Measurements from ENCODE around the gene C10orf62.

C10orf62 gene

DNA sequence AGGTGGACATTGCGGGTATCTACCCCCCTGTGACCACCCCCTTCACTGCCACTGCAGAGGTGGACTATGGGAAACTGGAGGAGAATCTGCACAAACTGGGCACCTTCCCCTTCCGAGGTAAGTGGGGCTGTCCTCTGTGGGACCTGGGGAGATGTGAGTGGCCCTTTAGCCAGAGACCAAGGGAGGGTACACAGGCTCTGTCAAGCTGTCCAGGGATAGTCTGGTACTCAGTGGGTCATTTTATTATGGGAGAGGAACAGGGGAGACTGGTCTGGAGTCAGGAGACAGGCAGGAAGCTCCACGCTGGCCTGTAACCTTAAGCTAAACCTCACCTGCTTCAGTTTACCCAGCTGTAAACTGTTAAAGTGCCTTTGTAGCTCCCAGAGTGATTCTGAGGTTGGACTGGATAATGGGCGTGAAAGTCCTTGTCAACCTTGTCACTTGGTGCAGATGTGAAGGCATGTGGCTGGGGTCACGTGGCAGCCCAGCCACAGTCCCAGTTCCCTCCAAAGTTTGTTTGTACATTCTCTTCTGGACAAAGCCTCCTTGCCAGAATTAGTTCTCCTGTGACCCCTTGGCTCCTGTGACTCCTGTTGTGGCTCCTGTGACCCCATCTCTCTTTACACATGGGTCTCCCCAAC, 4.6 kb upstream of the C10orf62 start:
- TF ChIP-seq SPI1 (IDR thresholded peaks at IDR 0.05; ENCODE audit: low read depth, low read length) = no peak
- no peak for TF ChIP-seq PAX5 (IDR thresholded peaks at IDR 0.05; ENCODE audit: insufficient read depth, low read length, severe bottlenecking)
- TF ChIP-seq POU2F2 (IDR thresholded peaks at IDR 0.05; ENCODE audit: low read depth, low read length) = no peak
- no peak for TF ChIP-seq POLR2A (IDR thresholded peaks at IDR 0.05; ENCODE audit: low read depth, low read length)
- no peak for TF ChIP-seq POLR2AphosphoS5 (IDR thresholded peaks at IDR 0.05; ENCODE audit: low read depth, low read length)
- no peak for TF ChIP-seq TAF1 (IDR thresholded peaks at IDR 0.05; ENCODE audit: low read depth, low read length)
- DNase-seq (ENCODE audit: insufficient read length, low spot score) = no peak
- no peak for FAIRE-seq

DNA sequence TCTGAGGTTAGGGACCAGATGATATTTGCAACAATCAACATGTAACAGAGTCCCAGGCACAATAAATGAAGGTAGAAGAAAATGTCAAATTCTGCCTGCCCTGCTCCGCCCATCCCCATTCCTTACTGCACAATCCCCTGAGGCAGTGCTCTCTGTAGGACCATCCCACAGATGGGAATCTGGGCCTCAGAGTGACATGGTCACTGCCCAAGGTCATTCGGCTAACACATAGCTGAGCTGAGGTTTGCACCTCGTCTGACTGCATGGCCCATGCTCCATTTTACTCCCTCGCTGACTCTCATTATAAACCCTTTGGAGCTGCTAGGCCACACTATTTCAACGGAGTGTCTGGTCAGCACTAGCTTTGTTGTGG, 4.1 kb upstream of the C10orf62 start:
- TF ChIP-seq SPI1 (IDR thresholded peaks at IDR 0.05; ENCODE audit: low read depth, low read length) (no peak), POU2F2 (IDR thresholded peaks at IDR 0.05; ENCODE audit: low read depth, low read length) (no peak), PAX5 (IDR thresholded peaks at IDR 0.05; ENCODE audit: insufficient read depth, low read length, severe bottlenecking) (no peak), TAF1 (IDR thresholded peaks at IDR 0.05; ENCODE audit: low read depth, low read length) (no peak), POLR2AphosphoS5 (IDR thresholded peaks at IDR 0.05; ENCODE audit: low read depth, low read length) (no peak), POLR2A (IDR thresholded peaks at IDR 0.05; ENCODE audit: low read depth, low read length) (no peak)
- DNase-seq (ENCODE audit: insufficient read length, low spot score) (no peak), FAIRE-seq (no peak)

DNA sequence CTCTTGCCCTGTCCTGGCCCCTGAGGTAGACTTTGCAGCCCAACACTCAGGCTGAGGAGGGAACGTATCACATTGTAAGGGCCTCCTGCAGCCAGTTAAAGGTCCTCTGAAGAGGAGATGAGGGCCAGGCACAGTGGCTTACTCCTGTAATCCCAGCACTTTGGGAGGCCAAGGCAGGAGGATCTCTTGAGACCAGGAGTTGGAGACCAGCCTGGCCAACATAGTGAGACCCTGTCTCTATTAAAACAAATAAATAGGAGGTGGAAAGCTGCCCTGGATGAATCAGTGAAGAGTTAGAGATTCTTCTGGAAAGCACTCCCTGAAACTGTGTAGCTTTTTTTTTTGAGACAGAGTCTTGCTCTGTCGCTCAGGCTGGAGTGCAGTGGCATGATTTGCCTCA, 2.3 kb upstream of the C10orf62 start:
- no peak for DNase-seq (ENCODE audit: insufficient read length, low spot score)
- no peak for FAIRE-seq
- TF ChIP-seq POU2F2 (IDR thresholded peaks at IDR 0.05; ENCODE audit: low read depth, low read length) (no peak), POLR2A (IDR thresholded peaks at IDR 0.05; ENCODE audit: low read depth, low read length) (no peak), TAF1 (IDR thresholded peaks at IDR 0.05; ENCODE audit: low read depth, low read length) (no peak), SPI1 (IDR thresholded peaks at IDR 0.05; ENCODE audit: low read depth, low read length) (no peak), POLR2AphosphoS5 (IDR thresholded peaks at IDR 0.05; ENCODE audit: low read depth, low read length) (no peak), PAX5 (IDR thresholded peaks at IDR 0.05; ENCODE audit: insufficient read depth, low read length, severe bottlenecking) (no peak)

DNA sequence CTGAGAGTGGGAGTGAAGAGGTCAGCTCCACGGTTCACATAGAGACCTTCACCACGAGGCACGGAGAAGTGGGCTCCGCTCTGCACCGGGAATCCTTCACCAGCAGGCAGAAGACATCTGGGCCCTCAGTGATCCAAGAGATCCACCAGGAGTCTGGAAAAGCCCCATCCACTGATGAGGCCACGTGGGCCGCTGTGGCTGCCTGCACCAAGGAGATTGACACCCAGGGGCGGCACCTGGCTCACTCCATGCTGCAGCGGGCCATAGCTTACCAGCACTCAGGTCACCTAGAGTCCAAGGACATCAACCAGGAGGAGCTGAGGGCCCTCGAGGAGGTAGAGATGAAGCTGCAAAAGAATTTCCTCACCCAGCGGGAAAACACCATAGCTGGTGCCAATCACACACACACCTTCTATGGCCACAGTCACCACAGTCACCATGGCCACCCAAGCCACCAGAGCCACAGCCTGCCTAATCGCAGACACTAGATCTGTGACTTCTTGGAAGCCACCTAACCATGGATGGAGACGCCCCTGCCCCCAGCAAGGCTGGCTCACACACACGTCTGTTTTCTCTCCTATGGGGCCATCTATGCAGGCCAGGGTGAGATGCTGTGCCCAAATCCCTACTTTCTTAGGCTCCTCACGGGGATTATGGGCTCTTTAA, 694 bp downstream of the C10orf62 start:
- FAIRE-seq = no peak
- no peak for DNase-seq (ENCODE audit: insufficient read length, low spot score)
- TF ChIP-seq POU2F2 (IDR thresholded peaks at IDR 0.05; ENCODE audit: low read depth, low read length) = no peak
- TF ChIP-seq POLR2A (IDR thresholded peaks at IDR 0.05; ENCODE audit: low read depth, low read length) = no peak
- TF ChIP-seq PAX5 (IDR thresholded peaks at IDR 0.05; ENCODE audit: insufficient read depth, low read length, severe bottlenecking) = no peak
- no peak for TF ChIP-seq SPI1 (IDR thresholded peaks at IDR 0.05; ENCODE audit: low read depth, low read length)
- TF ChIP-seq POLR2AphosphoS5 (IDR thresholded peaks at IDR 0.05; ENCODE audit: low read depth, low read length) = no peak
- TF ChIP-seq TAF1 (IDR thresholded peaks at IDR 0.05; ENCODE audit: low read depth, low read length) = no peak

GRCh38 chr10:97590748-97591495, 1.4 kb downstream of the C10orf62 start:
- no peak for DNase-seq (ENCODE audit: insufficient read length, low spot score)
- TF ChIP-seq POU2F2 (IDR thresholded peaks at IDR 0.05; ENCODE audit: low read depth, low read length) = no peak
- TF ChIP-seq TAF1 (IDR thresholded peaks at IDR 0.05; ENCODE audit: low read depth, low read length) = no peak
- no peak for TF ChIP-seq POLR2AphosphoS5 (IDR thresholded peaks at IDR 0.05; ENCODE audit: low read depth, low read length)

DNA sequence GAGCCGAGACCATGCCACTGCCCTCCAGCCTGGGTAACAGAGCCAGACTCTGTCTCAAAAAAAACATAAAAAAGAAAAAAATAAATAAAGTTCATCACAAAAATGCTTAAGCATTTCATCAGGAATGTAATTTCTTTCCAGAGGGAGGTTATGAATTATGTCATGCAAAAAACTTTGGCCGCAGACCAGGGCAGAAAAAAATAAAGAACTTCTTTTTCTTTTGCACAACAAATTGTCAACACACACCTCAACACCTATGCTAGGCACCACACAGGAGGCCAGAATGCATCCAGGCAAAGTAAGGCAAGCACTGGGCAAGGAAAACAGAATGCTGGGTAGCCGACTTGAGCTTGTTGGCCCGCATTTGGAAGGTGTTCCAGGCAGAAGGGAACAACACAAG, 3.9 kb downstream of the C10orf62 start:
- no peak for TF ChIP-seq POU2F2 (IDR thresholded peaks at IDR 0.05; ENCODE audit: low read depth, low read length)
- TF ChIP-seq POLR2A (IDR thresholded peaks at IDR 0.05; ENCODE audit: low read depth, low read length) = no peak
- no peak for TF ChIP-seq SPI1 (IDR thresholded peaks at IDR 0.05; ENCODE audit: low read depth, low read length)
- no peak for TF ChIP-seq POLR2AphosphoS5 (IDR thresholded peaks at IDR 0.05; ENCODE audit: low read depth, low read length)
- TF ChIP-seq TAF1 (IDR thresholded peaks at IDR 0.05; ENCODE audit: low read depth, low read length) = no peak
- TF ChIP-seq PAX5 (IDR thresholded peaks at IDR 0.05; ENCODE audit: insufficient read depth, low read length, severe bottlenecking) = no peak
- no peak for FAIRE-seq
- no peak for DNase-seq (ENCODE audit: insufficient read length, low spot score)

More at GRCh38 chr10:97590748-97591495, 1.4 kb downstream of the C10orf62 start:
- no peak for FAIRE-seq

DNA sequence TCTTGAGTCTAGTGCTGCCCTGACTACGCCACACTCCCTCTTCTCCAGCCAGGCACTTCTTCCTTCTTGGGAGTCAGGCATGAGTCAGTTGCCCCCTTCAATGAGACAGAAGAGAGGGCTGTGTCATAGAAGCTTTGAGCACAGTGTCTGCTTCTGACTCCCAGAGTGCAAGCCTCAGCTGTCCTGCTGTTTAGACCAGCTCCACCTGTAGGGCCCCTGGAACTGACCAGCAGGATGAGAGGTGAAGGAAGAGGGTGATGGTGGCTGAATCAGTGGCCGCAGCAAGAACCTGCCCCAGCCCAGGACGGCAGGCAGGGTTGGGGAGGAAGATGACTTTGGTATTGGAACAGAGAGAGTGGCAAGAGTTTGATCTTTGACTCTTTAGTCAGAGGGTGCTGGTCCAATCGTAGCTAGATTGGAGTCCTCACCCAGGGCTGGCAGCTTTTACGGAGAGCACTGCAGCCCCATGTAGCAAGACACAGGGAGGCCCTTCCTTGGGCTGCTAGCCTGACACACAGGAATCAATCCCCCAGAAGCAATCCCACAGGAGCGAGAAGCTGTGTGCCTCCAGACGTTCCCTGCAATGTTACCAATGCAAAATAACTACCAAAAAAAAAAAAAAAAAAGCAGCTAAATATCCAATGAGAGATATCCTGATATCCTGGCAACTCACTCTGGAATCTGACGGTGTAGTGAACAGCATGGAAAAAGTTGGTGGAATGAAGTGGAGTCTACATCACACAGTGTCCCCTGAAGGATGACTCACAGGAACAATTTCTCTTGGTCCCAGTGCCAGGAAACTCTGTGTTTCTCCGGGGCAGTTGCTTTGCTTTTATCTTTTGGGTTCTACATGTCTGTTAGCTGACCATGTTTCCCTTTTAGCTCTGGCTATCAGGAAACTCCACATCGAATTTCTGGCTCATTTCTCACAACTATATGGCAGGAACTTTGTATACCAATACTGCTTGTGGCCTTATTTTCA, 6.9 kb downstream of the C10orf62 start:
- DNase-seq (ENCODE audit: insufficient read length, low spot score) (no peak), FAIRE-seq (no peak)
- TF ChIP-seq POLR2AphosphoS5 (IDR thresholded peaks at IDR 0.05; ENCODE audit: low read depth, low read length) = no peak
- TF ChIP-seq TAF1 (IDR thresholded peaks at IDR 0.05; ENCODE audit: low read depth, low read length) = no peak
- TF ChIP-seq PAX5 (IDR thresholded peaks at IDR 0.05; ENCODE audit: insufficient read depth, low read length, severe bottlenecking) = no peak
- no peak for TF ChIP-seq SPI1 (IDR thresholded peaks at IDR 0.05; ENCODE audit: low read depth, low read length)
- TF ChIP-seq POLR2A (IDR thresholded peaks at IDR 0.05; ENCODE audit: low read depth, low read length) = no peak
- no peak for TF ChIP-seq POU2F2 (IDR thresholded peaks at IDR 0.05; ENCODE audit: low read depth, low read length)

GRCh38 chr10:97597778-97598177, 8.3 kb downstream of the C10orf62 start:
- DNase-seq (ENCODE audit: insufficient read length, low spot score) (no peak), FAIRE-seq (no peak)
- TF ChIP-seq POLR2A (IDR thresholded peaks at IDR 0.05; ENCODE audit: low read depth, low read length) = no peak
- no peak for TF ChIP-seq POLR2AphosphoS5 (IDR thresholded peaks at IDR 0.05; ENCODE audit: low read depth, low read length)
- no peak for TF ChIP-seq SPI1 (IDR thresholded peaks at IDR 0.05; ENCODE audit: low read depth, low read length)
- TF ChIP-seq POU2F2 (IDR thresholded peaks at IDR 0.05; ENCODE audit: low read depth, low read length) = no peak
- TF ChIP-seq PAX5 (IDR thresholded peaks at IDR 0.05; ENCODE audit: insufficient read depth, low read length, severe bottlenecking) = no peak
- TF ChIP-seq TAF1 (IDR thresholded peaks at IDR 0.05; ENCODE audit: low read depth, low read length) = no peak

Data from GM12891 (cell line).